ENCODE data around the gene CA10.

DNA sequence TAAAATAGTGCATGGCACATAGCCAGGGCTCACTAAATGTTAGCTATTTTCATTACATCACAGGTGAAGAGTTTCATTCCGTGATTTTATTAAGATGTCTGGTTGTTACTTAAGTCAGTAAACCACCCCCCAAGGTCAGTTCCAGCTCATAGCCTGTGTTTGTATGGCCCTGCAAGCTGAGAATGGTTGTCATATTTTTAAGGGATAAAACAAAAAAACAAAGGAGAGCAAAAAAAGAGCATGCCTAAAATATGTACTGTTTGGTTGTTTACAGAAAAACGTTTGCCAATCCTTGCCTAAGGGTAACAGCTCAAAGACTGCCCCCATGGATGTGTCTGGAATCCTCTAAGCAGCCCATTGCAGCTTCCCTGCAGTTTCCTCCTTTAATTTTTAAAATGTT is 329.6 kb downstream of the CA10 start:
- TF ChIP-seq, protein P1, sequence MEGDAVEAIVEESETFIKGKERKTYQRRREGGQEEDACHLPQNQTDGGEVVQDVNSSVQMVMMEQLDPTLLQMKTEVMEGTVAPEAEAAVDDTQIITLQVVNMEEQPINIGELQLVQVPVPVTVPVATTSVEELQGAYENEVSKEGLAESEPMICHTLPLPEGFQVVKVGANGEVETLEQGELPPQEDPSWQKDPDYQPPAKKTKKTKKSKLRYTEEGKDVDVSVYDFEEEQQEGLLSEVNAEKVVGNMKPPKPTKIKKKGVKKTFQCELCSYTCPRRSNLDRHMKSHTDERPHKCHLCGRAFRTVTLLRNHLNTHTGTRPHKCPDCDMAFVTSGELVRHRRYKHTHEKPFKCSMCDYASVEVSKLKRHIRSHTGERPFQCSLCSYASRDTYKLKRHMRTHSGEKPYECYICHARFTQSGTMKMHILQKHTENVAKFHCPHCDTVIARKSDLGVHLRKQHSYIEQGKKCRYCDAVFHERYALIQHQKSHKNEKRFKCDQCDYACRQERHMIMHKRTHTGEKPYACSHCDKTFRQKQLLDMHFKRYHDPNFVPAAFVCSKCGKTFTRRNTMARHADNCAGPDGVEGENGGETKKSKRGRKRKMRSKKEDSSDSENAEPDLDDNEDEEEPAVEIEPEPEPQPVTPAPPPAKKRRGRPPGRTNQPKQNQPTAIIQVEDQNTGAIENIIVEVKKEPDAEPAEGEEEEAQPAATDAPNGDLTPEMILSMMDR (IDR thresholded peaks at IDR 0.05; ENCODE audit: insufficient read depth, low read length) = no peak
- no peak for TF ChIP-seq POLR2AphosphoS5 (IDR thresholded peaks at IDR 0.05; ENCODE audit: low read depth)
- TF ChIP-seq, protein P2, sequence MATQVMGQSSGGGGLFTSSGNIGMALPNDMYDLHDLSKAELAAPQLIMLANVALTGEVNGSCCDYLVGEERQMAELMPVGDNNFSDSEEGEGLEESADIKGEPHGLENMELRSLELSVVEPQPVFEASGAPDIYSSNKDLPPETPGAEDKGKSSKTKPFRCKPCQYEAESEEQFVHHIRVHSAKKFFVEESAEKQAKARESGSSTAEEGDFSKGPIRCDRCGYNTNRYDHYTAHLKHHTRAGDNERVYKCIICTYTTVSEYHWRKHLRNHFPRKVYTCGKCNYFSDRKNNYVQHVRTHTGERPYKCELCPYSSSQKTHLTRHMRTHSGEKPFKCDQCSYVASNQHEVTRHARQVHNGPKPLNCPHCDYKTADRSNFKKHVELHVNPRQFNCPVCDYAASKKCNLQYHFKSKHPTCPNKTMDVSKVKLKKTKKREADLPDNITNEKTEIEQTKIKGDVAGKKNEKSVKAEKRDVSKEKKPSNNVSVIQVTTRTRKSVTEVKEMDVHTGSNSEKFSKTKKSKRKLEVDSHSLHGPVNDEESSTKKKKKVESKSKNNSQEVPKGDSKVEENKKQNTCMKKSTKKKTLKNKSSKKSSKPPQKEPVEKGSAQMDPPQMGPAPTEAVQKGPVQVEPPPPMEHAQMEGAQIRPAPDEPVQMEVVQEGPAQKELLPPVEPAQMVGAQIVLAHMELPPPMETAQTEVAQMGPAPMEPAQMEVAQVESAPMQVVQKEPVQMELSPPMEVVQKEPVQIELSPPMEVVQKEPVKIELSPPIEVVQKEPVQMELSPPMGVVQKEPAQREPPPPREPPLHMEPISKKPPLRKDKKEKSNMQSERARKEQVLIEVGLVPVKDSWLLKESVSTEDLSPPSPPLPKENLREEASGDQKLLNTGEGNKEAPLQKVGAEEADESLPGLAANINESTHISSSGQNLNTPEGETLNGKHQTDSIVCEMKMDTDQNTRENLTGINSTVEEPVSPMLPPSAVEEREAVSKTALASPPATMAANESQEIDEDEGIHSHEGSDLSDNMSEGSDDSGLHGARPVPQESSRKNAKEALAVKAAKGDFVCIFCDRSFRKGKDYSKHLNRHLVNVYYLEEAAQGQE (IDR thresholded peaks at IDR 0.05; ENCODE audit: insufficient replicate concordance, low read depth) = no peak

Measured in HL-60 (cell line).